Measurements from ENCODE around the gene PADI6. TPM values are rescaled to one million over a fixed set of nuclear protein-coding genes. Genes with fewer than 3 reads are reported as not detected.
"Not testable (repeated sequence)": the region's sequence is repeated elsewhere in the genome, so short reads cannot be mapped to it uniquely, and the experiment has no call there.

Gene PADI6
- total and polyA plus RNA-seq, 4 experiments from 2014 or later: 0.10 TPM; not detected in 3

GRCh38 chr1:17405898-17406759, 34.1 kb downstream of the PADI6 start:
- intact Hi-C loops (cut with micrococcal nuclease): loop anchor here (2.0 kb wide), 1 partner anchor 281 kb away; no protein-coding TSS in a partner anchor
- Histone ChIP-seq H3K4me1 (ENCODE audit: insufficient read depth, low read length) (no peaks in the 10 kb centered on the region), H3K4me3 (ENCODE audit: low read length in 2 of 2) (no peak overlapping the region), H3K27ac (ENCODE audit: low read depth, low read length) (no peak overlapping the region), H3K9me3 (ENCODE audit: control insufficient read depth in 1 of 2, low read length in 2 of 2) (no peaks in the 10 kb centered on the region), H3K27me3 (ENCODE audit: insufficient read depth, low read length) (no peaks in the 10 kb centered on the region), H3K36me3 (ENCODE audit: insufficient read depth, low read length) (peaks cover 32% of the 10 kb centered on the region)
- H3K36me3 Mint-ChIP-seq: peaks cover 34 to 38% of the 10 kb centered on the region in 2 donors
- no peak overlapping the region for H3K4me3 Mint-ChIP-seq
- peak overlapping the region in 1 of 7 donors; percentile 25 for H3K27ac Mint-ChIP-seq
- DNase-seq: peak in 2 of 5 donors; percentile 10 to 18
- H3K9me3 Mint-ChIP-seq: no peaks in the 10 kb centered on the region
- ChIA-PET CTCF (ENCODE audit: partially characterized antibody) (interaction anchor here (0.8 to 1.6 kb wide), 5 partner anchors 9 to 72 kb away, joined by 3 to 4 read pairs (median 3); no protein-coding TSS in a partner anchor), POLR2A (ENCODE audit: partially characterized antibody) (interaction anchor here (1.2 kb wide), 1 partner anchor 34 kb away, joined by 3 read pairs; no protein-coding TSS in a partner anchor)
- peaks cover 0 to 2% (median 0%) of the 10 kb centered on the region in 4 donors for H3K4me1 Mint-ChIP-seq
- H3K27me3 Mint-ChIP-seq: no peaks in the 10 kb centered on the region

DNA sequence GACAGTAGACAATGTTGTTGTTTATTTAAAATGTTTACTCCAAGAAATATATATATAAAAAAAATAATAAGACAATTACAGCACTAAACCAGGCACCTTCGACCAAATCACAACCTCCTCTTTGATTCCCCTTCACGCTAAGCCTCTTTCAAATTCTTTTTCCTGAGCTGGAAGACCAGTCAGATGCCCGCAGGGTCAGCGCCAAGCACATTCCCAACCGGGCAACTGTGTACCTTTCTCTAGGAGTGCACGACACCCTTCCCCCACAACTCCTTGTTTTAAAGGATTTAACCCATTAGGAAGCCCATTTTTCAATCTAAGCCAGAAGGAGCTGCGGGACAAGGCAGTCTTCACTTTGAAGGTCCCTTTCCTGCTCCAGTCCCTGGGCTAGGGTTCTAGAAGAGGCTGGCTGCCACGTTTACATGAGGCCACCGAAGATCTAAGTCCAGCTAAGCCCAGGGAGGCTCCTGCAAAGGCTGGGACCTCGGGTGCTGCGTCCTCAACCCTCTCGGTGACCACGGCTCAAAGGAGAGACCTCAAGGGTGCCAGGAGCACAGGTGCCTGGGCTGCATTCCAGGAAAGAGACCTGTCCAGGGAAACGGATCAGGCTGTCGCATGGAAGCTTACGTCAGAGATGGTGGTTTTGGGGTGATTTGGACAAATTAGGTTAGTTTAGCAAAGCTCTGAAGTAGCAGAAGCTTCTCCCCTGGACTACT, 34.9 kb downstream of the PADI6 start:
- CTCF ChIA-PET (ENCODE audit: partially characterized antibody): interaction anchor here (0.8 to 1.6 kb wide), 3 partner anchors 10 to 12 kb away, joined by 3 to 4 read pairs (median 3); no protein-coding TSS in a partner anchor
- intact Hi-C loops (cut with micrococcal nuclease): loop anchor here (2.0 kb wide), 1 partner anchor 282 kb away; no protein-coding TSS in a partner anchor

DNA sequence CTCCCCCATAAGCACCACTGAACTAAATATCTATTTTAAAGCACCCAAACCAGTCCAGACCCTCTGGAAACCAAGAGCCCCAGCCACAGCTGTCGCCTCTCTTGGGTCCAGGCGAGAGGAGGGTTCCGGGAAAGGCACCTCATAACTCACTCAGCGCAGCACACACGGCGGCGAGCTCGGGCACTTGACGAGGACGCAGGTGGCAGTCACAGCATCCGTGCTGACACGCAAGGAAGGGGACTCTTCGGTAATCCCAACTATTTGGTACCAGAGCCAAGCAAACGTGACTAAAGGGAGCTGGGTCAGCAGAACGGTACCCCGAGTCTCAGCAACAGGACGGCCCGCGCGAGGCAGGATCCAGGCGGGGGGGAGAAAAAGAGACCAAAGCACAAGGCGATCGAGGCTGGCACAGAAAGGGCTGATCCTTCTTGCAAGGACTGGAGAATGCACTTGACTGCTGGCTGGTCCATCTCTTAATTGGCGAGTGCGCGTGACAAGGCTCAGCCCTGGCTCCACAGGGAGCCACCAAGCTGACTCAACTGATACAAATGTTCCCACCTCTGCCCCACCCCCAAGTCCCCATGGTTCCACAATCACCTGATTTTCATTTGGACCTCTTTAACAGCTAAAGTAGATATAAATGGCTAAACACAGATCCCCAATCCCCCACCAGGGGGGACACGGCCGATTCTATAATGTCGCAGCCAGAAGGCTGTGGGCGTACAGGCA, 36.0 kb downstream of the PADI6 start:
- H3K4me1 ChIP-seq (ENCODE audit: insufficient read depth, low read length); H3K27me3 ChIP-seq (ENCODE audit: insufficient read depth, low read length); H3K9me3 Mint-ChIP-seq; H3K9me3 ChIP-seq (ENCODE audit: control insufficient read depth in 1 of 2, low read length in 2 of 2); POLR2A ChIA-PET (ENCODE audit: partially characterized antibody); H3K4me1 Mint-ChIP-seq; DNase-seq; H3K27me3 Mint-ChIP-seq; H3K4me3 Mint-ChIP-seq; H3K4me3 ChIP-seq (ENCODE audit: low read length in 2 of 2); H3K27ac ChIP-seq (ENCODE audit: low read depth, low read length): not testable (repeated sequence)
- Mint-ChIP-seq H3K27ac (peak overlapping the region in 1 of 7 donors; percentile 35), H3K36me3 (peaks cover 47 to 55% of the 10 kb centered on the region in 2 donors)
- CTCF ChIA-PET (ENCODE audit: partially characterized antibody): interaction anchor here (1.0 kb wide), 1 partner anchor 9 kb away, joined by 3 read pairs; no protein-coding TSS in a partner anchor
- peaks cover 47% of the 10 kb centered on the region for H3K36me3 ChIP-seq (ENCODE audit: insufficient read depth, low read length)
- intact Hi-C loops (cut with micrococcal nuclease): loop anchor here (2.0 kb wide), 1 partner anchor 283 kb away; no protein-coding TSS in a partner anchor

More for the DNA sequence above, 34.9 kb downstream of the PADI6 start:
- not testable (repeated sequence) for H3K9me3 ChIP-seq (ENCODE audit: control insufficient read depth in 1 of 2, low read length in 2 of 2); DNase-seq; H3K9me3 Mint-ChIP-seq; H3K4me3 ChIP-seq (ENCODE audit: low read length in 2 of 2); H3K27ac ChIP-seq (ENCODE audit: low read depth, low read length); H3K27me3 Mint-ChIP-seq; H3K4me3 Mint-ChIP-seq; H3K27me3 ChIP-seq (ENCODE audit: insufficient read depth, low read length); H3K4me1 ChIP-seq (ENCODE audit: insufficient read depth, low read length); H3K4me1 Mint-ChIP-seq
- POLR2A ChIA-PET (ENCODE audit: partially characterized antibody): interaction anchor here (1.2 kb wide), 1 partner anchor 33 kb away, joined by 3 read pairs; no protein-coding TSS in a partner anchor
- H3K36me3 ChIP-seq (ENCODE audit: insufficient read depth, low read length): peaks cover 37% of the 10 kb centered on the region
- Mint-ChIP-seq H3K36me3 (peaks cover 36 to 45% of the 10 kb centered on the region in 2 donors), H3K27ac (peak overlapping the region in 3 of 7 donors; percentile 19 to 50 (median 31))

DNA sequence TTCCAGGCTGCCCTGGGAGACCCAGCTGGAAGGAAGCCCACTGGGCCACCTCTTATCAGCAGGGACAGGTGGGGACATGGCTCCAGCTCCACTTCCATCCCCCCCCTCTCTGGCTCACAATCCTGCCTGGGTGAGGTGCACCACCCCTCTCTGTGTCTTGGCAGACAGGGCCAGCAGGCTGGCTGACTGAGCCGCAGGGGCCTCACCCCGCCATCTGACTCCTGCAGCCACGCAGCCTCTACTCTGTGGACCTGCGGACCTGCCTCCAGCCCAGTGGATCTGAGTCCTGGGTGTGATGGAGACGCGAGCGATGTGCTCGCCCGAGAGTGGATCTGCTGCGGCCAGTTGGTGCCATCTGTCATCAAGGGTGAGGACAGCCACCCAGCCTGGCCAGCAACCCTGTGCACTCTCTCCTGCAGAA, 37.4 kb downstream of the PADI6 start:
- no peak overlapping the region for H3K27ac ChIP-seq (ENCODE audit: low read depth, low read length)
- H3K4me3 ChIP-seq (ENCODE audit: low read length in 2 of 2): no peak overlapping the region
- Mint-ChIP-seq H3K9me3 (no peaks in the 10 kb centered on the region), H3K36me3 (peaks cover 52 to 65% of the 10 kb centered on the region in 2 donors), H3K4me1 (peaks cover 0 to 2% (median 0%) of the 10 kb centered on the region in 4 donors), H3K27me3 (no peaks in the 10 kb centered on the region), H3K27ac (no peak overlapping the region), H3K4me3 (no peak overlapping the region)
- no peaks in the 10 kb centered on the region for H3K9me3 ChIP-seq (ENCODE audit: control insufficient read depth in 1 of 2, low read length in 2 of 2)
- H3K4me1 ChIP-seq (ENCODE audit: insufficient read depth, low read length): no peaks in the 10 kb centered on the region
- intact Hi-C loops (cut with micrococcal nuclease): no loop called here
- H3K27me3 ChIP-seq (ENCODE audit: insufficient read depth, low read length): no peaks in the 10 kb centered on the region
- peaks cover 60% of the 10 kb centered on the region for H3K36me3 ChIP-seq (ENCODE audit: insufficient read depth, low read length)
- ChIA-PET POLR2A (ENCODE audit: partially characterized antibody) (no interaction called here), CTCF (ENCODE audit: partially characterized antibody) (no interaction called here)
- DNase-seq: no peak

DNA sequence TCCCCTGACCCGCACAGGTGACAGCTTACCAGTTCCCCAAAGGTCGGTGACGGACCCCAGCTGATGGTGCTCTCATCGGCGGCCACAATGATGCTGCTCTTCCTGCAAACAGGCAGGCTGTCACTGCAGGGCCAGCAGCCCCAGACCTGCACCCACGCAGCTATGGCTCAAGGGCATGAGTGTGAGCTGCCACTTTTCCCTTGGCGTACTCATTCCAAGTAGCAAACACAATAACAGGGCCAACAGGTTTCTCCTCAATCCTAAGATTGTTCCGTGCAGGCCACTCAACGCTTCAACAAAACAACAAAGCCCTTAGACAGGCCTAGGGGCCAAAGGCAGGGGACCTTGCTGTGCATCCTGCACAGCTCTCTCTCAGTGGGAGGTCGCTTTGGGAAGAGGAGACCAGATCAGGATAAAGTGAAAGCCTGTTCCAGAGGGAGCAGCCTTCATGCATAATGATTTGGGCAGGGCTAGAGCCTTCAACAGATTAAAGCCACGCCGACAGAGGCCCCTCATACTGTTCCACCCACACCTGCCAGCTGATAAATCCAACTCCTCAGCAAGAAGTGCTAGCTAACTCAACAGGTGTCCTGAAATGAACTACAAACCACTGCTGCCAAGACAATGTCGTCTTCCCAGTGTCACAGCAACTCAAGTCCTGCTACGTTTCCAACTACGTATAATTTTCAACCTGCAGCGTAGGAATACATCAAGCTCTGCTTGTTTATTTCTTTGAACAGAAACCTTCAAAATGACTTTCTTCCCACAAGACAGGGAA, 40.3 kb downstream of the PADI6 start:
- no peaks in the 10 kb centered on the region for H3K9me3 Mint-ChIP-seq
- no peak overlapping the region for H3K27ac Mint-ChIP-seq
- POLR2A ChIA-PET (ENCODE audit: partially characterized antibody): no interaction called here

GRCh38 chr1:17414022-17414421, 42.0 kb downstream of the PADI6 start:
- CTCF ChIA-PET (ENCODE audit: partially characterized antibody): no interaction called here

More for the DNA sequence above, 40.3 kb downstream of the PADI6 start:
- H3K4me3 Mint-ChIP-seq: no peak overlapping the region
- no peak overlapping the region for H3K27ac ChIP-seq (ENCODE audit: low read depth, low read length)
- peaks cover 0 to 2% (median 0%) of the 10 kb centered on the region in 4 donors for H3K4me1 Mint-ChIP-seq
- CTCF ChIA-PET (ENCODE audit: partially characterized antibody): no interaction called here
- H3K4me3 ChIP-seq (ENCODE audit: low read length in 2 of 2): no peak overlapping the region
- no peak for DNase-seq
- peaks cover 69 to 84% of the 10 kb centered on the region in 2 donors for H3K36me3 Mint-ChIP-seq
- no peaks in the 10 kb centered on the region for H3K27me3 ChIP-seq (ENCODE audit: insufficient read depth, low read length)
- no peaks in the 10 kb centered on the region for H3K4me1 ChIP-seq (ENCODE audit: insufficient read depth, low read length)
- H3K36me3 ChIP-seq (ENCODE audit: insufficient read depth, low read length): peaks cover 83% of the 10 kb centered on the region
- intact Hi-C loops (cut with micrococcal nuclease): no loop called here
- no peaks in the 10 kb centered on the region for H3K27me3 Mint-ChIP-seq
- H3K9me3 ChIP-seq (ENCODE audit: control insufficient read depth in 1 of 2, low read length in 2 of 2): no peaks in the 10 kb centered on the region

More at GRCh38 chr1:17414022-17414421, 42.0 kb downstream of the PADI6 start:
- Mint-ChIP-seq H3K27ac (peak overlapping the region in 1 of 7 donors; percentile 46), H3K4me1 (peaks cover 0 to 3% (median 0%) of the 10 kb centered on the region in 4 donors), H3K36me3 (peaks cover 62 to 82% of the 10 kb centered on the region in 2 donors), H3K9me3 (no peaks in the 10 kb centered on the region), H3K27me3 (no peaks in the 10 kb centered on the region), H3K4me3 (no peak overlapping the region)
- DNase-seq: no peak
- POLR2A ChIA-PET (ENCODE audit: partially characterized antibody): no interaction called here
- intact Hi-C loops (cut with micrococcal nuclease): no loop called here
- H3K9me3 ChIP-seq (ENCODE audit: control insufficient read depth in 1 of 2, low read length in 2 of 2): no peaks in the 10 kb centered on the region
- H3K4me3 ChIP-seq (ENCODE audit: low read length in 2 of 2): no peak overlapping the region
- peaks cover 82% of the 10 kb centered on the region for H3K36me3 ChIP-seq (ENCODE audit: insufficient read depth, low read length)
- no peaks in the 10 kb centered on the region for H3K27me3 ChIP-seq (ENCODE audit: insufficient read depth, low read length)
- no peak overlapping the region for H3K27ac ChIP-seq (ENCODE audit: low read depth, low read length)
- H3K4me1 ChIP-seq (ENCODE audit: insufficient read depth, low read length): no peaks in the 10 kb centered on the region
